PC-3 (cell line): ENCODE results near the gene TMC1.

Source experiments
- CTCF ChIP-seq: fragments of 300-600 bp; sonication (generic); conservative IDR thresholded peaks from 2 replicates; pipeline ENCODE4 v1.5.1; 2017; ENCODE audit warnings: antibody characterized with exemption, low read depth, mild to moderate bottlenecking, low read length
- EZH2 ChIP-seq: fragments of 300-600 bp; sonication (generic); IDR thresholded peaks from one replicate; pipeline ENCODE4 v1.6.1; 2017; ENCODE audit warnings: antibody characterized with exemption, mild to moderate bottlenecking, low read length; ENCODE audit not compliant: unreplicated experiment
- EZH2phosphoT487 ChIP-seq: fragments of 300-600 bp; sonication (generic); IDR thresholded peaks from 2 replicates; pipeline ENCODE4 v1.6.1; 2018; ENCODE audit warnings: mild to moderate bottlenecking, antibody characterized with exemption, low read length, borderline replicate concordance

GRCh38 chr9:72728031-72728770 is 206.8 kb downstream of the TMC1 start:
- TF ChIP-seq CTCF (no peak), EZH2 (no peak), EZH2phosphoT487 (no peak)
